DOHH2 (cell line): ENCODE measurements around the gene ZNF415.

Experiments used
- H3F3A ChIP-seq: fragments of 200-600 bp; sonication (generic), shearing (Covaris generic); 2 replicates; pipeline ENCODE4 v1.6.0; 2016; ENCODE audit warnings: antibody characterized with exemption, mild to moderate bottlenecking; ENCODE audit not compliant: control insufficient read depth, insufficient read depth
- H3K27ac ChIP-seq: fragments of 200-600 bp; sonication (generic); 2 replicates; pipeline ENCODE4 v1.5.1; 2014; ENCODE audit warnings: low read depth, mild to moderate bottlenecking, low read length, moderate library complexity
- H3K27me3 ChIP-seq: fragments of 200-600 bp; sonication (generic); 2 replicates; pipeline ENCODE4 v1.6.1; 2014; ENCODE audit warnings: mild to moderate bottlenecking, low read length, mixed read lengths; ENCODE audit not compliant: control insufficient read depth
- H3K36me3 ChIP-seq: fragments of 200-600 bp; sonication (generic); 2 replicates; pipeline ENCODE4 v1.6.1; 2014; ENCODE audit warnings: mild to moderate bottlenecking, low read length, moderate library complexity, mixed read lengths; ENCODE audit not compliant: control insufficient read depth
- H3K4me1 ChIP-seq: fragments of 200-600 bp; sonication (generic); 2 replicates; pipeline ENCODE4 v1.6.1; 2014; ENCODE audit warnings: mild to moderate bottlenecking, low read length, mixed read lengths; ENCODE audit not compliant: control insufficient read depth
- H3K4me2 ChIP-seq: fragments of 200-600 bp; sonication (generic); 2 replicates; pipeline ENCODE4 v1.6.0; 2014; ENCODE audit warnings: mild to moderate bottlenecking, low read length, moderate library complexity
- H3K4me3 ChIP-seq: fragments of 200-600 bp; sonication (generic); 2 replicates; pipeline ENCODE4 v1.5.1; 2014; ENCODE audit warnings: mild to moderate bottlenecking, low read length, mixed read lengths
- H3K79me2 ChIP-seq: fragments of 200-600 bp; sonication (generic); 2 replicates; pipeline ENCODE4 v1.6.1; 2014; ENCODE audit warnings: mild to moderate bottlenecking, low read length, mixed read lengths; ENCODE audit not compliant: control insufficient read depth
- H3K9me2 ChIP-seq: fragments of 200-600 bp; sonication (generic); replicated peaks from 2 replicates; pipeline ENCODE4 v1.6.1; 2014; ENCODE audit warnings: mild to moderate bottlenecking, low read length, mixed read lengths; ENCODE audit not compliant: control insufficient read depth
- H3K9me3 ChIP-seq: fragments of 200-600 bp; sonication (generic); 2 replicates; pipeline ENCODE4 v1.6.1; 2014; ENCODE audit warnings: antibody characterized with exemption, low read length, mixed read lengths; ENCODE audit not compliant: control insufficient read depth, insufficient read depth
- H4K20me1 ChIP-seq: fragments of 200-600 bp; sonication (generic); 2 replicates; pipeline ENCODE4 v1.6.0; 2014; ENCODE audit warnings: low read depth, mild to moderate bottlenecking, antibody characterized with exemption, low read length, moderate library complexity; ENCODE audit not compliant: control insufficient read depth, insufficient read depth
- CTCF ChIP-seq: fragments of 200-600 bp; sonication (generic); IDR thresholded peaks from one replicate; pipeline ENCODE4 v1.5.1; 2014; ENCODE audit warnings: antibody characterized with exemption, mild to moderate bottlenecking, low read depth, low read length; ENCODE audit not compliant: poor library complexity, severe bottlenecking
- EZH2phosphoT487 ChIP-seq: fragments of 200-600 bp; sonication (generic); IDR thresholded peaks from 2 replicates; pipeline ENCODE4 v1.6.1; 2017; ENCODE audit warnings: borderline replicate concordance, mild to moderate bottlenecking, antibody characterized with exemption, low read length, moderate library complexity, mixed read lengths

ZNF415 gene

GRCh38 chr19:53123400-53123799 is 9.3 kb downstream of the ZNF415 start:
- no peak overlapping the region for H3K4me2 ChIP-seq

GRCh38 chr19:53112286-53112685 is 20.4 kb downstream of the ZNF415 start:
- Histone ChIP-seq H3K4me2 (no peak overlapping the region), H3K4me3 (no peak overlapping the region), H3F3A (no peaks in the 10 kb centered on the region), H3K79me2 (no peaks in the 10 kb centered on the region), H3K36me3 (peaks cover 5% of the 10 kb centered on the region; the same call in 1 of the 2 replicates), H3K9me3 (0 out of 2 replicates have a peak, but pooled peaks cover 2% of the 10 kb centered on the region), H3K4me1 (no peaks in the 10 kb centered on the region), H3K27me3 (no peaks in the 10 kb centered on the region), H4K20me1 (no peaks in the 10 kb centered on the region), H3K9me2 (no peaks in the 10 kb centered on the region), H3K27ac (no peak overlapping the region)
- TF ChIP-seq EZH2phosphoT487 = no peak
- TF ChIP-seq CTCF = no peak

More at GRCh38 chr19:53123400-53123799, 9.3 kb downstream of the ZNF415 start:
- Histone ChIP-seq H3K79me2 (no peaks in the 10 kb centered on the region), H3K9me2 (no peaks in the 10 kb centered on the region), H3K4me3 (no peak overlapping the region), H4K20me1 (no peaks in the 10 kb centered on the region), H3K27ac (no peak overlapping the region), H3K27me3 (no peaks in the 10 kb centered on the region), H3K4me1 (no peaks in the 10 kb centered on the region), H3K9me3 (no peaks in the 10 kb centered on the region), H3F3A (no peaks in the 10 kb centered on the region), H3K36me3 (no peaks in the 10 kb centered on the region)
- TF ChIP-seq EZH2phosphoT487 (no peak), CTCF (no peak)

GRCh38 chr19:53109527-53109926 is 23.2 kb downstream of the ZNF415 start:
- Histone ChIP-seq H3K27ac (no peak overlapping the region), H3K79me2 (no peaks in the 10 kb centered on the region), H3K4me2 (no peak overlapping the region), H3K4me3 (no peak overlapping the region), H3K4me1 (no peaks in the 10 kb centered on the region), H3K27me3 (no peaks in the 10 kb centered on the region), H3K36me3 (peaks cover 5% of the 10 kb centered on the region; the same call in 1 of the 2 replicates), H3K9me2 (no peaks in the 10 kb centered on the region), H3F3A (no peaks in the 10 kb centered on the region), H3K9me3 (0 out of 2 replicates have a peak, but pooled peaks cover 2% of the 10 kb centered on the region), H4K20me1 (no peaks in the 10 kb centered on the region)
- TF ChIP-seq CTCF (no peak), EZH2phosphoT487 (no peak)
